ENCODE results near the gene KANK3. TPM values are rescaled to one million over a fixed set of nuclear protein-coding genes. Genes with fewer than 3 reads are reported as not detected.

KANK3 gene
- total RNA-seq, 1 experiment from 2014 or later, result 7.7 TPM

DNA sequence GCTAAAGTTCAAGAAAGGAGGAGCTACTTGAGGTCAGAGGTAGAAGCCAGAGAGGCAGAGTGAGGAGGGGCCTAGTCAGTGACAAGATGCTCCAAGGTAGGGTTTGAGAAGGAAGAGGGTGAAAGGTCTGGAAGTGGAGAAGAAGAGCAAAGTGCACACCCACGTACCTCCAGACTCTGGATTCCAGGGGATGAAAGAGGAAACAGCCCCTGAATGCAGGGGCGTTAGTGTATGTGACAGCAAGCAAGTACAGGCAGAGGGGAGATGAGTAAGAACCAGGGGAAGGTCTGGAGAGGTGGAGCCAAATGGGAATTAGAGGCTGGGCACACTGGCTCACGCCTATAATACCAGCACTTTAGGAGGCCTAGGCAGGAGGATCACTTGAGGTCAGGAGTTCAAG lies 13.1 kb downstream of the KANK3 start:
- WGBS (ENCODE audit: extremely low coverage, insufficient read length, low lambda C conversion rate), result no CpG with 5 or more reads among the region's 3 CpGs
- DNase-seq, result no peak
- Mint-ChIP-seq H3K4me1 (peaks cover 3 to 7% of the 10 kb centered on the region in 2 experiments; a peak in 3 of 4 replicates), H3K27me3 (ENCODE audit: low read depth) (peaks cover 35% of the 10 kb centered on the region), H3K27ac (no peak overlapping the region), H3K4me3 (no peak overlapping the region; a peak in 2 of 5 replicates), H3K9me3 (peaks cover 0 to 3% of the 10 kb centered on the region in 2 experiments; a peak in 3 of 5 replicates), H3K36me3 (ENCODE audit: insufficient read depth in 1 of 3, low read depth in 3 of 3) (peaks cover 0 to 2% (median 0%) of the 10 kb centered on the region in 3 experiments; a peak in 1 of 7 replicates)
- Histone ChIP-seq H3K79me2 (ENCODE audit: insufficient read depth, low read length) (no peaks in the 10 kb centered on the region), H3K4ac (ENCODE audit: low read depth, low read length) (no peak overlapping the region), H2BK120ac (ENCODE audit: low read depth, low read length, poor library complexity, severe bottlenecking) (no peak overlapping the region), H3K27me3 (ENCODE audit: insufficient read depth, low read length) (peaks cover 18% of the 10 kb centered on the region; the same call in 1 of the 2 replicates), H3K4me2 (ENCODE audit: insufficient read depth, insufficient read length, low read length) (no peak overlapping the region), H4K91ac (ENCODE audit: insufficient read length, low read depth, low read length) (no peak overlapping the region), H4K5ac (ENCODE audit: insufficient read length, low read depth, low read length) (no peak overlapping the region), H4K8ac (replicated peaks; ENCODE audit: insufficient read length, low read depth, low read length) (no peak overlapping the region), H2BK15ac (ENCODE audit: low read depth, low read length) (no peak overlapping the region), H3K14ac (ENCODE audit: insufficient read depth, low read length) (no peak overlapping the region), H3K9ac (ENCODE audit: extremely low read depth, insufficient read length, low read length) (no peak overlapping the region), H3K27ac (ENCODE audit: insufficient read length, low read depth, low read length) (no peak overlapping the region), H3T11ph (ENCODE audit: low read length) (no peak overlapping the region), H3K23me2 (ENCODE audit: insufficient read length, low read depth, low read length, poor library complexity, severe bottlenecking) (peaks cover 12% of the 10 kb centered on the region), H3K9me3 (ENCODE audit: control insufficient read depth, low read depth, low read length) (no peaks in the 10 kb centered on the region), H4K20me1 (ENCODE audit: control insufficient read depth, insufficient read depth, insufficient read length) (no peaks in the 10 kb centered on the region), H3K4me1 (ENCODE audit: insufficient read depth, low read length) (no peaks in the 10 kb centered on the region), H2AFZ (ENCODE audit: low read length) (no peak overlapping the region), H2BK12ac (ENCODE audit: insufficient read length, low read depth, low read length) (no peak overlapping the region), H3K56ac (ENCODE audit: insufficient read length, low read depth, low read length) (no peak overlapping the region), H2BK20ac (ENCODE audit: low read depth, low read length, poor library complexity, severe bottlenecking) (no peak overlapping the region), H3K23ac (ENCODE audit: insufficient read length, low read depth, low read length) (no peak overlapping the region), H3K18ac (ENCODE audit: insufficient read length, low read depth, low read length) (no peak overlapping the region), H2BK5ac (ENCODE audit: insufficient read length, low read length) (no peak overlapping the region), H3K79me1 (ENCODE audit: insufficient read depth, low read depth, low read length, poor library complexity, severe bottlenecking) (no peaks in the 10 kb centered on the region), H2AK5ac (ENCODE audit: insufficient read length, low read length) (no peak overlapping the region)
- TF ChIP-seq CTCF (conservative IDR thresholded peaks at IDR 0.05), result no peak
